GM19468 (cell line): ENCODE results near the gene KRT77.

ENCODE experiments used
- ATAC-seq: cut with Tn5 transposase; IDR thresholded peaks from one replicate; pipeline ENCODE4 v1.9.1; 2021; ENCODE audit warnings: mild to moderate bottlenecking, moderate library complexity, moderate number of reproducible peaks; ENCODE audit not compliant: unreplicated experiment; ENCODE audit errors: extremely low read depth

Gene KRT77

GRCh38 chr12:52694151-52694550, 9.2 kb downstream of the KRT77 start:
- no peak for ATAC-seq

- no peak for ATAC-seq
Observed at GRCh38 chr12:52693261-52693660, 10.1 kb downstream of the KRT77 start.

- no peak for ATAC-seq
Observed at GRCh38 chr12:52692254-52692653, 11.1 kb downstream of the KRT77 start.

GRCh38 chr12:52691841-52692150, 11.5 kb downstream of the KRT77 start:
- ATAC-seq = no peak

- no peak for ATAC-seq
Observed at GRCh38 chr12:52691076-52691840, 12.1 kb downstream of the KRT77 start.

GRCh38 chr12:52690351-52691075, 12.8 kb downstream of the KRT77 start:
- ATAC-seq = no peak

- no peak for ATAC-seq
Observed at GRCh38 chr12:52689936-52690335, 13.4 kb downstream of the KRT77 start.

- ATAC-seq = no peak
Observed at GRCh38 chr12:52689239-52689638, 14.1 kb downstream of the KRT77 start.

GRCh38 chr12:52688481-52688880, 14.8 kb downstream of the KRT77 start:
- ATAC-seq = no peak

- no peak for ATAC-seq
Observed at GRCh38 chr12:52687497-52688385, 15.6 kb downstream of the KRT77 start.

- no peak for ATAC-seq
Observed at GRCh38 chr12:52686756-52687487, 16.4 kb downstream of the KRT77 start.

- no peak for ATAC-seq
Observed at GRCh38 chr12:52686063-52686462, 17.3 kb downstream of the KRT77 start.

GRCh38 chr12:52685406-52685890, 17.9 kb downstream of the KRT77 start:
- ATAC-seq = no peak

GRCh38 chr12:52684431-52684830, 18.9 kb downstream of the KRT77 start:
- ATAC-seq = no peak

- no peak for ATAC-seq
Observed at GRCh38 chr12:52683575-52684300, 19.6 kb downstream of the KRT77 start.

GRCh38 chr12:52682938-52683574, 20.3 kb downstream of the KRT77 start:
- no peak for ATAC-seq

GRCh38 chr12:52682381-52682660, 21.0 kb downstream of the KRT77 start:
- ATAC-seq = no peak

GRCh38 chr12:52681526-52682380, 21.6 kb downstream of the KRT77 start:
- ATAC-seq = no peak
